IMR-90 (cell line): ENCODE measurements around the gene ELMO1. TPM values are rescaled to one million over a fixed set of nuclear protein-coding genes. Genes with fewer than 3 reads are reported as not detected.

Experiments
- ATAC-seq: fragments of 200-7000 bp; cut with Tn5 transposase; 2 replicates; pipeline ENCODE4 v1.9.1; 2020; ENCODE audit warnings: low read depth, mild to moderate bottlenecking, moderate library complexity
- BruUV-seq: library from RNA; stranded (reverse); fragments of 400-500 nt; replicated peaks from 2 replicates; lab custom pipeline; 2021; lab: Mats Ljungman, UMichigan
- CTCF ChIA-PET: fragments of 300-600 bp; formaldehyde crosslinking; extraction: SDS; loops from one replicate; lab custom pipeline; 2021; ENCODE audit warnings: antibody characterized with exemption; lab: Yijun Ruan, JAX
- POLR2A ChIA-PET: fragments of 300-600 bp; sonication (Branson Sonifier 250); formaldehyde crosslinking; loops from one replicate; lab custom pipeline; 2022; ENCODE audit warnings: antibody characterized with exemption; ENCODE audit not compliant: unreplicated experiment; lab: Charles Lee
- DNase-seq: peaks from one replicate; pipeline ENCODE4 v3.0.0; 2013
- H2AFZ ChIP-seq: replicated peaks from 2 replicates; pipeline ENCODE3; 2013; ENCODE audit warnings: low read length, mild to moderate bottlenecking; ENCODE audit not compliant: poor library complexity
- H2AK5ac ChIP-seq: 2 replicates; pipeline ENCODE4 v1.6.1; 2013; ENCODE audit warnings: low read depth, low read length, inconsistent platforms
- H2AK9ac ChIP-seq: replicated peaks from 2 replicates; pipeline ENCODE3; 2013; ENCODE audit warnings: mild to moderate bottlenecking, low read depth, low read length, moderate library complexity; ENCODE audit not compliant: poor library complexity
- H2BK120ac ChIP-seq: 2 replicates; pipeline ENCODE4 v1.6.1; 2013; ENCODE audit warnings: low read depth, low read length, inconsistent platforms
- H2BK15ac ChIP-seq: 3 replicates; pipeline ENCODE4 v1.6.1; 2013; ENCODE audit warnings: low read depth, low read length, inconsistent platforms
- H2BK20ac ChIP-seq: 2 replicates; pipeline ENCODE4 v1.6.1; 2013; ENCODE audit warnings: low read depth, mild to moderate bottlenecking, inconsistent platforms, low read length, moderate library complexity
- H2BK5ac ChIP-seq: 2 replicates; pipeline ENCODE4 v1.6.1; 2013; ENCODE audit warnings: mild to moderate bottlenecking, low read depth, low read length, inconsistent platforms; ENCODE audit not compliant: poor library complexity, severe bottlenecking
- H3K14ac ChIP-seq: replicated peaks from 2 replicates; pipeline ENCODE4 v1.6.1; 2013; ENCODE audit warnings: low read depth, low read length, inconsistent platforms
- H3K18ac ChIP-seq: 2 replicates; pipeline ENCODE4 v1.6.1; 2013; ENCODE audit warnings: low read depth, low read length, control low read depth
- H3K23ac ChIP-seq: 2 replicates; pipeline ENCODE4 v1.6.1; 2013; ENCODE audit warnings: low read depth, low read length, inconsistent platforms
- H3K27ac ChIP-seq: 2 replicates; pipeline ENCODE4 v1.5.1; 2013; ENCODE audit warnings: mild to moderate bottlenecking, control low read depth, low read length; ENCODE audit not compliant: insufficient read depth
- H3K27me3 ChIP-seq: 2 replicates; pipeline ENCODE4 v1.6.1; 2013; ENCODE audit warnings: low read length; ENCODE audit not compliant: control insufficient read depth, insufficient read depth
- H3K36me3 ChIP-seq: 2 replicates; pipeline ENCODE4 v1.6.1; 2013; ENCODE audit warnings: low read length, mixed read lengths; ENCODE audit not compliant: control insufficient read depth, insufficient read depth
- H3K4ac ChIP-seq: 2 replicates; pipeline ENCODE4 v1.6.1; 2013; ENCODE audit warnings: low read depth, low read length, inconsistent platforms
- H3K4me1 ChIP-seq: 2 replicates; pipeline ENCODE4 v1.6.1; 2013; ENCODE audit warnings: low read length, mixed read lengths; ENCODE audit not compliant: control insufficient read depth, insufficient read depth
- H3K4me2 ChIP-seq: 2 replicates; pipeline ENCODE4 v1.6.1; 2013; ENCODE audit warnings: low read depth, mild to moderate bottlenecking, control low read depth, low read length, moderate library complexity
- H3K4me3 ChIP-seq: 2 replicates; pipeline ENCODE4 v1.5.1; 2013; ENCODE audit warnings: low read depth, mild to moderate bottlenecking, control low read depth, low read length, moderate library complexity; ENCODE audit not compliant: insufficient read depth
- H3K56ac ChIP-seq: 2 replicates; pipeline ENCODE4 v1.6.1; 2013; ENCODE audit warnings: low read length, inconsistent platforms; ENCODE audit not compliant: insufficient read depth; ENCODE audit errors: extremely low read depth
- H3K79me1 ChIP-seq, 2 experiments: 2 replicates each; pipeline ENCODE4 v1.6.1; 2013; ENCODE audit warnings: low read length in 2 of 2, inconsistent platforms in 1 of 2, low read depth in 1 of 2
- H3K9ac ChIP-seq: 2 replicates; pipeline ENCODE4 v1.6.1; 2013; ENCODE audit warnings: low read depth, low read length, control low read depth
- H3K9me1 ChIP-seq: 2 replicates; pipeline ENCODE4 v1.6.1; 2013; ENCODE audit warnings: low read length, inconsistent platforms; ENCODE audit not compliant: insufficient read depth
- H3K9me3 ChIP-seq: 2 replicates; pipeline ENCODE4 v1.6.1; 2013; ENCODE audit warnings: low read length; ENCODE audit not compliant: control insufficient read depth, insufficient read depth
- H4K20me1 ChIP-seq: 2 replicates; pipeline ENCODE4 v1.6.1; 2013; ENCODE audit warnings: low read length, inconsistent platforms; ENCODE audit not compliant: insufficient read depth
- H4K5ac ChIP-seq: 2 replicates; pipeline ENCODE4 v1.6.1; 2013; ENCODE audit warnings: mild to moderate bottlenecking, low read depth, low read length, control low read depth
- H4K8ac ChIP-seq, 2 experiments: 2 replicates each; pipeline ENCODE4 v1.6.1; 2013; ENCODE audit warnings: low read depth in 2 of 2, low read length in 2 of 2, control low read depth in 1 of 2, inconsistent platforms in 1 of 2
- H4K91ac ChIP-seq: 2 replicates; pipeline ENCODE4 v1.6.1; 2013; ENCODE audit warnings: low read depth, low read length, inconsistent platforms; ENCODE audit not compliant: insufficient read depth
- BHLHE40 ChIP-seq: fragments of 150-350 bp; IDR thresholded peaks from 2 replicates; pipeline ENCODE4 v1.6.1; 2016; ENCODE audit warnings: mild to moderate bottlenecking, low read depth, low read length
- CEBPB ChIP-seq: IDR thresholded peaks from 2 replicates; pipeline ENCODE4 v1.6.1; 2012; ENCODE audit warnings: low read depth, low read length, improper control_type of control experiment
- CHD1 ChIP-seq: IDR thresholded peaks from 2 replicates; pipeline ENCODE4 v1.6.1; 2012; ENCODE audit warnings: low read depth, low read length, improper control_type of control experiment
- ELK1 ChIP-seq: fragments of 150-350 bp; IDR thresholded peaks from 2 replicates; pipeline ENCODE4 v1.6.1; 2016; ENCODE audit warnings: low read depth, mild to moderate bottlenecking, low read length, moderate library complexity, borderline replicate concordance
- FOS ChIP-seq: fragments of 150-350 bp; IDR thresholded peaks from 2 replicates; pipeline ENCODE4 v1.6.1; 2016; ENCODE audit warnings: low read depth, low read length
- MAFK ChIP-seq: IDR thresholded peaks from 2 replicates; pipeline ENCODE4 v1.6.1; 2012; ENCODE audit warnings: low read depth, low read length, improper control_type of control experiment
- MAZ ChIP-seq: IDR thresholded peaks from 2 replicates; pipeline ENCODE4 v1.6.1; 2012; ENCODE audit warnings: low read depth, mild to moderate bottlenecking, low read length, improper control_type of control experiment, moderate library complexity, borderline replicate concordance
- MXI1 ChIP-seq: IDR thresholded peaks from 2 replicates; pipeline ENCODE4 v1.6.1; 2012; ENCODE audit warnings: low read depth, mild to moderate bottlenecking, low read length, moderate library complexity, borderline replicate concordance
- NFE2L2 ChIP-seq: fragments of 150-350 bp; IDR thresholded peaks from 2 replicates; pipeline ENCODE4 v1.6.1; 2016; ENCODE audit warnings: low read depth, mild to moderate bottlenecking, low read length
- POLR2A ChIP-seq: IDR thresholded peaks from 2 replicates; pipeline ENCODE4 v1.6.1; 2012; ENCODE audit warnings: mild to moderate bottlenecking, low read depth, low read length
- RAD21 ChIP-seq: IDR thresholded peaks from 2 replicates; pipeline ENCODE4 v1.6.1; 2012; ENCODE audit warnings: low read length, improper control_type of control experiment
- RCOR1 ChIP-seq: IDR thresholded peaks from 2 replicates; pipeline ENCODE4 v1.6.1; 2012; ENCODE audit warnings: mild to moderate bottlenecking, low read length, improper control_type of control experiment; ENCODE audit not compliant: insufficient replicate concordance
- RFX5 ChIP-seq: IDR thresholded peaks from 2 replicates; pipeline ENCODE4 v1.8.0; 2012; ENCODE audit warnings: low read depth, mild to moderate bottlenecking, low read length, moderate library complexity
- SMC3 ChIP-seq: fragments of 150-350 bp; IDR thresholded peaks from 2 replicates; pipeline ENCODE4 v1.6.1; 2016; ENCODE audit warnings: low read depth, mild to moderate bottlenecking, antibody characterized with exemption, low read length, moderate library complexity
- USF2 ChIP-seq: fragments of 150-350 bp; IDR thresholded peaks from 2 replicates; pipeline ENCODE4 v1.6.1; 2017; ENCODE audit warnings: mild to moderate bottlenecking, antibody characterized with exemption, low read length, low read depth
- dilution Hi-C: fragments of 300-500 bp; cut with HindIII; formaldehyde crosslinking; loops from one replicate; pipeline ENCODE4 v1.14.3; 2018; ENCODE audit warnings: low sequenced_read_pairs; ENCODE audit not compliant: unreplicated experiment
- in situ Hi-C: fragments of 300-500 bp; cut with MboI; formaldehyde crosslinking; loops from 3 replicates; pipeline ENCODE4 v1.14.3; 2019; ENCODE audit warnings: low sequenced_read_pairs, inconsistent platforms, mixed read lengths
- intact Hi-C: fragments of 100-400 bp; cut with micrococcal nuclease; formaldehyde crosslinking; loops from 2 replicates; pipeline ENCODE4 v1.10.0; 2022
- polyA plus RNA-seq, 3 experiments: library from polyadenylated mRNA; depleted of rRNA; stranded (reverse); fragments of >200 nt; gene quantifications; 2 replicates each; pipeline ENCODE4 v1.2.3, GENCODE V29; 2012; ENCODE audit warnings: low replicate concordance in 1 of 3
- total RNA-seq: library from RNA; depleted of rRNA; stranded (reverse); fragments of >200 nt; gene quantifications from 2 replicates; pipeline ENCODE4 v1.2.3, GENCODE V29; 2012
- TF ChIP-seq, protein P1 (sequence below): conservative IDR thresholded peaks from 2 replicates; pipeline ENCODE4 v1.5.1; 2012; ENCODE audit warnings: mild to moderate bottlenecking, low read depth, low read length, improper control_type of control experiment

Gene ELMO1
- total and polyA plus RNA-seq, 2 of the 4 experiments (the other 2 are of a cell fraction): 0.03 TPM; not detected in 1

DNA sequence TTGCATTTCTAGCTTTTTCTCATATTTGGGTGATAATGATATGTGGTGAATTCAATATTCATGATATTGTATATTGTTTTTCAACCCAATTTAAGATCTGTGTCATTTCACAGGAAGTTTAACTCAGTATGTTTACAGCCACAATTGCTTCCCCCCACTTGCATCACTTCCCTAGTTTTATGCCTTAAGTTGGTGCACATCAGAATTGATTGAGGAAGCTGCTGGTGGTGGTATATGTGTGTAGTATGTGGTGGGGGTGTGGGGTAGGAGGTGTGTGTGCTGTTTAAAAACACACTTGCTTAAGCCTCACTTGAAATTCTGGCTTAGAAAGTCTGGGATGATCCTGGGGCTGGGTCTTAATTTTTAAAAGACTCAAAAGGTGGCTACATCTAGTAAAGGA lies 479.3 kb downstream of the ELMO1 start:
- Histone ChIP-seq H2BK5ac (no peak overlapping the region), H2BK15ac (no peak overlapping the region), H3K4ac (no peak overlapping the region), H3K4me2 (no peak overlapping the region), H3K36me3 (no peaks in the 10 kb centered on the region), H3K23ac (no peak overlapping the region), H3K9ac (no peak overlapping the region), H2AK9ac (no peak overlapping the region), H3K79me1 (no peaks in the 10 kb centered on the region), H2AFZ (no peak overlapping the region), H2BK20ac (no peak overlapping the region), H3K14ac (no peak overlapping the region), H2AK5ac (no peak overlapping the region), H4K8ac (no peak overlapping the region), H3K18ac (no peak overlapping the region), H3K27me3 (no peaks in the 10 kb centered on the region; the same call in 1 of the 2 replicates), H3K27ac (no peak overlapping the region), H3K4me1 (no peaks in the 10 kb centered on the region), H4K91ac (no peak overlapping the region), H3K9me1 (no peaks in the 10 kb centered on the region), H4K5ac (no peak overlapping the region), H2BK120ac (no peak overlapping the region), H3K56ac (no peak overlapping the region), H4K20me1 (no peaks in the 10 kb centered on the region), H3K9me3 (no peaks in the 10 kb centered on the region), H3K4me3 (no peak overlapping the region)
- POLR2A ChIA-PET: no interaction called here
- no TSS peak for BruUV-seq
- DNase-seq (no peak), ATAC-seq (no peak)
- in situ Hi-C loops (loop anchor here (25.0 kb wide), 1 partner anchor 482 kb away; no protein-coding TSS in a partner anchor), intact Hi-C loops (loop anchor here (5.0 kb wide), 1 partner anchor 58 kb away; no protein-coding TSS in a partner anchor), dilution Hi-C loops (no loop called here)
- CTCF ChIA-PET: interaction anchor here (3.1 to 6.6 kb wide), 3 partner anchors 11 to 231 kb away, joined by 15 to 104 read pairs (median 60); no protein-coding TSS in a partner anchor
- TF ChIP-seq FOS: no peak
- no peak for TF ChIP-seq POLR2A
- TF ChIP-seq MXI1: no peak
- TF ChIP-seq BHLHE40: no peak
- TF ChIP-seq ELK1: no peak
- no peak for TF ChIP-seq RAD21
- no peak for TF ChIP-seq RCOR1
- TF ChIP-seq MAFK: no peak
- no peak for TF ChIP-seq NFE2L2
- TF ChIP-seq SMC3: no peak
- TF ChIP-seq USF2: no peak
- no peak for TF ChIP-seq CEBPB
- TF ChIP-seq, protein P1, sequence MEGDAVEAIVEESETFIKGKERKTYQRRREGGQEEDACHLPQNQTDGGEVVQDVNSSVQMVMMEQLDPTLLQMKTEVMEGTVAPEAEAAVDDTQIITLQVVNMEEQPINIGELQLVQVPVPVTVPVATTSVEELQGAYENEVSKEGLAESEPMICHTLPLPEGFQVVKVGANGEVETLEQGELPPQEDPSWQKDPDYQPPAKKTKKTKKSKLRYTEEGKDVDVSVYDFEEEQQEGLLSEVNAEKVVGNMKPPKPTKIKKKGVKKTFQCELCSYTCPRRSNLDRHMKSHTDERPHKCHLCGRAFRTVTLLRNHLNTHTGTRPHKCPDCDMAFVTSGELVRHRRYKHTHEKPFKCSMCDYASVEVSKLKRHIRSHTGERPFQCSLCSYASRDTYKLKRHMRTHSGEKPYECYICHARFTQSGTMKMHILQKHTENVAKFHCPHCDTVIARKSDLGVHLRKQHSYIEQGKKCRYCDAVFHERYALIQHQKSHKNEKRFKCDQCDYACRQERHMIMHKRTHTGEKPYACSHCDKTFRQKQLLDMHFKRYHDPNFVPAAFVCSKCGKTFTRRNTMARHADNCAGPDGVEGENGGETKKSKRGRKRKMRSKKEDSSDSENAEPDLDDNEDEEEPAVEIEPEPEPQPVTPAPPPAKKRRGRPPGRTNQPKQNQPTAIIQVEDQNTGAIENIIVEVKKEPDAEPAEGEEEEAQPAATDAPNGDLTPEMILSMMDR: no peak
- TF ChIP-seq MAZ: no peak
- TF ChIP-seq CHD1: no peak
- no peak for TF ChIP-seq RFX5
